Thoracic aorta (tissue), 2 donors: Measurements from ENCODE around the gene RAB6B. TPM values are rescaled to one million over a fixed set of nuclear protein-coding genes. Genes with fewer than 3 reads are reported as not detected.
A peak's percentile ranks its signal among the peaks of the same experiment; 100 is the strongest.

Experiments used
- ATAC-seq: fragments of 150-250 bp; one replicate; pipeline ENCODE4 v1.8.0; 2017; ENCODE audit warnings: low read depth; ENCODE audit not compliant: insufficient number of reproducible peaks, low FRiP score
- DNase-seq: peaks from one replicate; pipeline ENCODE4 v3.0.0-alpha.2; 2020; ENCODE audit warnings: low spot score
- H3K27ac ChIP-seq, 2 donors: fragments of 200-600 bp; sonication (generic); 1 replicate in 1 of 2; 2 replicates in 1 of 2; pipeline ENCODE4 v1.5.1; 2016; ENCODE audit warnings: mild to moderate bottlenecking in 2 of 2, moderate library complexity in 2 of 2
- H3K27me3 ChIP-seq: fragments of 200-600 bp; sonication (generic); replicated peaks from 2 replicates; pipeline ENCODE4 v1.6.0; 2016; ENCODE audit warnings: mild to moderate bottlenecking; ENCODE audit not compliant: insufficient read depth
- H3K36me3 ChIP-seq: fragments of 200-600 bp; sonication (generic); one replicate; pipeline ENCODE4 v1.5.1; 2016
- H3K4me1 ChIP-seq, 2 donors: fragments of 200-600 bp; sonication (generic); 1 replicate in 1 of 2; 2 replicates in 1 of 2; pipeline versions ENCODE4 v1.5.1 to v1.6.0; 2016; ENCODE audit warnings: low read depth in 2 of 2, mild to moderate bottlenecking in 1 of 2; ENCODE audit not compliant: control insufficient read depth in 1 of 2
- H3K4me3 ChIP-seq: fragments of 200-600 bp; sonication (generic); 2 replicates; pipeline ENCODE4 v1.5.1; 2016; ENCODE audit warnings: mild to moderate bottlenecking
- H3K9me3 ChIP-seq: fragments of 200-600 bp; sonication (generic); 2 replicates; pipeline ENCODE4 v1.5.1; 2016
- total RNA-seq, 2 donors: library from RNA; depleted of rRNA; stranded (reverse); fragments of >200 nt; gene quantifications; one replicate each; pipeline versions ENCODE4 v1.1.0 to v1.2.3, GENCODE V29; 2016
- TF ChIP-seq, protein P1 (sequence below): fragments of 200-600 bp; sonication (generic); IDR thresholded peaks from one replicate; pipeline ENCODE4 v1.5.1; 2019; ENCODE audit warnings: antibody characterized with exemption

Gene RAB6B
- total RNA-seq, 2 donors from 2014 or later: 0.27 to 4.0 TPM

DNA sequence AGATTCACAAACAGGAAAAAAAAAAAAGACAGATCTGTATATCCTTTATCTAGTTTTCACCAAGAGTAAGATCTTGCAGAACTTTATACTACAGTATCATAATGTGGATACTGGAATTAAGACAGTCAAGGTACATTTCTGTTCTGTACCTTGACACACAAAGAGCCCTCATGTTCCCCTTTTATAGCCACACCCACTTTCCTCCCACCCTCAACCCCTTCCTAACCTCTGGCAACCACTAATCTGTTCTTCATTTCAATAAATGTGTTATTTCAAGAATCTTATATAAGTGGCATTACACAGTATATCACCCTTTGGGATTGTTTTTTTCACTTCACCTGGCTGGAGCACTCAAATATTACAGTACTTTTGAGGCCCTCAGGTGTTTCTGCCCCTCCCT, 3.6 kb upstream of the RAB6B start:
- DNase-seq (no peak), ATAC-seq (no peak)
- no peak overlapping the region for H3K4me3 ChIP-seq
- peaks cover 0 to 6% of the 10 kb centered on the region in 2 donors for H3K4me1 ChIP-seq
- no peak overlapping the region for H3K27ac ChIP-seq
- TF ChIP-seq, protein P1, sequence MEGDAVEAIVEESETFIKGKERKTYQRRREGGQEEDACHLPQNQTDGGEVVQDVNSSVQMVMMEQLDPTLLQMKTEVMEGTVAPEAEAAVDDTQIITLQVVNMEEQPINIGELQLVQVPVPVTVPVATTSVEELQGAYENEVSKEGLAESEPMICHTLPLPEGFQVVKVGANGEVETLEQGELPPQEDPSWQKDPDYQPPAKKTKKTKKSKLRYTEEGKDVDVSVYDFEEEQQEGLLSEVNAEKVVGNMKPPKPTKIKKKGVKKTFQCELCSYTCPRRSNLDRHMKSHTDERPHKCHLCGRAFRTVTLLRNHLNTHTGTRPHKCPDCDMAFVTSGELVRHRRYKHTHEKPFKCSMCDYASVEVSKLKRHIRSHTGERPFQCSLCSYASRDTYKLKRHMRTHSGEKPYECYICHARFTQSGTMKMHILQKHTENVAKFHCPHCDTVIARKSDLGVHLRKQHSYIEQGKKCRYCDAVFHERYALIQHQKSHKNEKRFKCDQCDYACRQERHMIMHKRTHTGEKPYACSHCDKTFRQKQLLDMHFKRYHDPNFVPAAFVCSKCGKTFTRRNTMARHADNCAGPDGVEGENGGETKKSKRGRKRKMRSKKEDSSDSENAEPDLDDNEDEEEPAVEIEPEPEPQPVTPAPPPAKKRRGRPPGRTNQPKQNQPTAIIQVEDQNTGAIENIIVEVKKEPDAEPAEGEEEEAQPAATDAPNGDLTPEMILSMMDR: no peak
- no peaks in the 10 kb centered on the region for H3K9me3 ChIP-seq
- no peaks in the 10 kb centered on the region for H3K27me3 ChIP-seq
- H3K36me3 ChIP-seq: no peaks in the 10 kb centered on the region

DNA sequence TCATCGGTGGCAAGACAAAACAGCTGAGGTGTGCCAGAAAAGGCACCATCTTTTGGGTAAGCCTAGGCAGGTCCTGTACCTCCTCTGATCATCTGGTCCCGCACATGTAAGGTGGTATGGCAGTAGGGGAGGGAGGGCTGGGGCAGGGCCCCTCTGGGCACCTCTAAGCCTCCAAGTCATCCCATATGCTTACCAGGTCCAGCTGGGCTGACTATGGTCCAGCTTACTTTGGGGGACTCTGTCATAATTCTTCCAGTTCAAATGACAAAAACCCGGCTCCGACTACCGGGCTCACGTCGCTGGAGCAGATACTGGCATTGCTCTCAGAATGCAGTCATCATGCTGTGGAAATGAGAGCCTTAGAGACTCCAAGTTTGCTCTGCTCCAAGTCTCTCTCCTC, 1.9 kb upstream of the RAB6B start:
- TF ChIP-seq, protein P1: no peak
- peaks cover 0 to 7% of the 10 kb centered on the region in 2 donors for H3K4me1 ChIP-seq
- no peak overlapping the region for H3K4me3 ChIP-seq
- no peaks in the 10 kb centered on the region for H3K27me3 ChIP-seq
- H3K36me3 ChIP-seq: no peaks in the 10 kb centered on the region
- H3K27ac ChIP-seq: no peak overlapping the region
- ATAC-seq (no peak), DNase-seq (no peak)
- no peaks in the 10 kb centered on the region for H3K9me3 ChIP-seq

DNA sequence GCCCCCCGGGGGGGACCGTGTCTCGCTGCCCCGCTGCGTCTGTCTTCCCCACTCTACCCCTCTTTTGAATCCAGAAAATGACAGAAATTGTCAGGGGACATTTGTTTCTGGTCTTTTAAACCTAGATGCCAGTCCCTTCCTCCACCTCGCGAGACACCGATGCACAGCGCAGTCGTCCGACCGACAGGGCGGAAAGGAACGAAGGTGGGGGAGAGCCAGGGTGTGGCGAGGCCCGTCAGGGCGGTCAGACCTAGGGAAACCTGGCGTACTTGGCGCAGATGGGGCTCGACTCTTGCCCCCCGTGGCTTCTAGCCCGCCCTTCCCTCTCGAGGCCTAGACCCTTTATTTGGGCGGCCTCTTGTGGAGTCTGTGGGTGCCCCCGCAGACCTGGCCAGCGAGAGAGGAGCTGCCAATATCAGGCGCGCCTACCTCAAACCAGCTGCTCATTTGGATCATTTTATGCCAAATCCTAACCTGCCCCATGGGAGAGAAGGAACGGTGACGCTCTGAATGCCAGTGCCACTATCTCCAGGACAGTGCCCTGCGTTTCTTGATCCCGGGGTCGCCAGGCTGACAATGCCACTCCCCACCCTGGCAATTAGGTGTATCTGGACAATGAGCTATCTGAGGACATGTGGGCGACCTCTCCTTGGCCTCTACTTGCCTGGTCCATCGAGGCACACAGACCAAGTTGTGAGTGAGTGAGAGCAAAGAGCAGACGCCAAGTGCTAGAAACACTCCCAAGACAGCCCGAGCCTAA, 500 bp upstream of the RAB6B start:
- H3K4me1 ChIP-seq: peaks cover 0 to 7% of the 10 kb centered on the region in 2 donors
- TF ChIP-seq, protein P1: no peak
- DNase-seq: no peak
- H3K4me3 ChIP-seq: peak overlapping the region; percentile 91
- no peaks in the 10 kb centered on the region for H3K9me3 ChIP-seq
- no peak for ATAC-seq
- H3K27ac ChIP-seq: no peak overlapping the region
- no peaks in the 10 kb centered on the region for H3K27me3 ChIP-seq
- H3K36me3 ChIP-seq: no peaks in the 10 kb centered on the region

DNA sequence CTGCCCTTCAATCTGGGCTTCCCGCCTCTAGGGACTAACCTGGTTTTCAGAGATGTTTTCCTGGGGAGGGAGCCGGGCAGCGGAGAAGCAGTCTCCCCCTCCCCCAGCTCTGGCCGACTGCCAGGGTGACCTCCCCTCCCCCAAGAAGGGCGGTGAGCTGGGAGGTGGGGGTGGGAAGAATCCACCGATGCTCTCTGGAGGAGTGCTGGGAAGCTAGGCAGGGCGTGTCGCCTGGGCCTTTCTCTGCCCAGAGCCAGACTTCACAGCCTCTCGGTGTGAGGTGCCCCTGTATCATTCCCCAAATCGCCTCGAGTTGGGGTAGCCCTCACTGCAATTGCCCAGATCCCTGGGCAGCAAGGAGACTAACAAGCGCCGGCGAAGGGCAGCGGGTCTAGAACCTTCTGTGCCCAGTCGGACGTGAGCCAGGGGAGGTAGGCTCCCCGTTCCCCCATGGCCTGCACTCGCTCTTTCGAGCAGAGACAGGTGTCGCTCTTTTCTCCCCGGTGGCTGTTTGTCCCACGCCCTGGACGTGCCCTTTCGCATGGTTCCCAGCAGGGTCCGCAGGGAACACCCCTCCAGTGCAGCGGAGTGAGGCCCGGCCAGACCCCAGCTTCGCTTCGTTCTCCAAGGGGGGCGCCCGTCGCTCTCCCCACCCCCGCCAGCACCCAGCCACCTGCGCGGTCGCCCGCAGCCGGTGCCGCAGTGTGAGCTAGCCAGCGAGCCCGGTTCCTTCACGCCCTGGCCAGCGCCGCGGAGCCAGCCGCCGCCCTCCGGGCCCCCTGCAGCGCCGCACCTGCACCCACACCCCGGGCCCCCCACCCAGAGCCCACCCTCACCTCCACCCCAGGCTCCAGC, 1.1 kb downstream of the RAB6B start:
- DNase-seq: no peak
- TF ChIP-seq, protein P1: no peak

DNA sequence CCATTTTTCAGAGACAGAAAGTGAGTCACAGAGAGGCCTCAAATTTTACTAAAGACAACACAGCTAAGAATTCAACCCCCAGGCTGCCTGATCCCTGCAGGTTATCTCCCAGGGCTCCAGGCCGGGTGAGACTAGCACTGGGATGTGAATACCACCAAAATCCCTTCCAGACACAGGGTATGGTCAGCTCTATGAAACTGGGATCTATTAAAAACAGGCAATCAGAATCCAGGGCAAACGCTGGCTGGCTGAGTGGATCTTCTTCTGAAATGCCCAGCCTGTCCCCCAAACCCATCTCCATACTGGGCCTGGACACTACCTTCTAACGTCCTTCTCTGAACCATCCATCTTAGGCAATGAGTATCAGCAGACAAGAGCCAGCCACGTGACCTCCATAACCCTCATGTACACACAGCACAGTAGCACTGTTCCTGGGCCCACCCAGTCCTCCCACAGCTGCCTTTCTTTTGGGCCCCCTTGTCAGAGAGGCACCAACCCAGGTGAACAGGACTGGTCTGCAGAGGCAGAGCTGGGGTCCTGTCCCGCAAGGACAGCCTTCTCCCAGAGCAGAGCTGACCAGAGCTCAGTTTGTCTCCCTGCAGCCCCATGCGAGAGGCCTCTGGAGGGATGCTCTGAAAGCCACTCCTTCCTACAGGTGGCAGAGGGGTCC, 1.9 kb downstream of the RAB6B start:
- Histone ChIP-seq H3K4me1 (peaks cover 0 to 7% of the 10 kb centered on the region in 2 donors), H3K36me3 (no peaks in the 10 kb centered on the region), H3K27ac (no peak overlapping the region), H3K9me3 (no peaks in the 10 kb centered on the region), H3K4me3 (no peak overlapping the region), H3K27me3 (no peaks in the 10 kb centered on the region)
- TF ChIP-seq, protein P1: no peak
- DNase-seq: no peak
- ATAC-seq: no peak

More for the DNA sequence above, 1.1 kb downstream of the RAB6B start:
- Histone ChIP-seq H3K4me3 (peak overlapping the region; percentile 91), H3K4me1 (peaks cover 0 to 7% of the 10 kb centered on the region in 2 donors), H3K36me3 (no peaks in the 10 kb centered on the region), H3K9me3 (no peaks in the 10 kb centered on the region), H3K27ac (no peak overlapping the region), H3K27me3 (no peaks in the 10 kb centered on the region)
- ATAC-seq: no peak
